ENCODE measurements around the gene NDE1. TPM values are rescaled to one million over a fixed set of nuclear protein-coding genes. Genes with fewer than 3 reads are reported as not detected.

NDE1 gene
- total RNA-seq, 1 donor from 2014 or later = 42.5 TPM

GRCh38 chr16:15757077-15757386 lies 107.0 kb downstream of the NDE1 start:
- H3K4me1 Mint-ChIP-seq (ENCODE audit: low read depth) = no peaks in the 10 kb centered on the region
- H3K27me3 Mint-ChIP-seq = peaks cover 14% of the 10 kb centered on the region
- no peak overlapping the region for H3K4me3 Mint-ChIP-seq (ENCODE audit: low read depth)
- H3K36me3 Mint-ChIP-seq (ENCODE audit: insufficient read depth) = no peaks in the 10 kb centered on the region
- no peak for DNase-seq (ENCODE audit: low spot score, unreplicated experiment)
- TF ChIP-seq CTCF (IDR thresholded peaks at IDR 0.05; ENCODE audit: unreplicated experiment) = no peak
- no peak overlapping the region for H3K27ac Mint-ChIP-seq
- no peaks in the 10 kb centered on the region for H3K9me3 Mint-ChIP-seq (ENCODE audit: low read depth)

GRCh38 chr16:15757630-15758251 lies 107.7 kb downstream of the NDE1 start:
- DNase-seq (ENCODE audit: low spot score, unreplicated experiment) = no peak
- H3K27ac Mint-ChIP-seq = no peak overlapping the region
- H3K36me3 Mint-ChIP-seq (ENCODE audit: insufficient read depth) = no peaks in the 10 kb centered on the region
- peaks cover 3% of the 10 kb centered on the region for H3K9me3 Mint-ChIP-seq (ENCODE audit: low read depth)
- peaks cover 18% of the 10 kb centered on the region for H3K27me3 Mint-ChIP-seq
- no peak overlapping the region for H3K4me3 Mint-ChIP-seq (ENCODE audit: low read depth)
- no peak for TF ChIP-seq CTCF (IDR thresholded peaks at IDR 0.05; ENCODE audit: unreplicated experiment)
- no peaks in the 10 kb centered on the region for H3K4me1 Mint-ChIP-seq (ENCODE audit: low read depth)

- no peaks in the 10 kb centered on the region for H3K4me1 Mint-ChIP-seq (ENCODE audit: low read depth)
- H3K27me3 Mint-ChIP-seq = peaks cover 20% of the 10 kb centered on the region
- H3K36me3 Mint-ChIP-seq (ENCODE audit: insufficient read depth) = no peaks in the 10 kb centered on the region
- H3K27ac Mint-ChIP-seq = no peak overlapping the region
- no peak overlapping the region for H3K4me3 Mint-ChIP-seq (ENCODE audit: low read depth)
- TF ChIP-seq CTCF (IDR thresholded peaks at IDR 0.05; ENCODE audit: unreplicated experiment) = no peak
- peaks cover 3% of the 10 kb centered on the region for H3K9me3 Mint-ChIP-seq (ENCODE audit: low read depth)
- no peak for DNase-seq (ENCODE audit: low spot score, unreplicated experiment)
These were observed 109.0 kb downstream of the NDE1 start for GRCh38 chr16:15759070-15759469.

GRCh38 chr16:15760129-15760528 lies 110.1 kb downstream of the NDE1 start:
- no peak for DNase-seq (ENCODE audit: low spot score, unreplicated experiment)
- Mint-ChIP-seq H3K4me1 (ENCODE audit: low read depth) (no peaks in the 10 kb centered on the region), H3K9me3 (ENCODE audit: low read depth) (peaks cover 3% of the 10 kb centered on the region), H3K27ac (no peak overlapping the region), H3K4me3 (ENCODE audit: low read depth) (no peak overlapping the region), H3K27me3 (peaks cover 25% of the 10 kb centered on the region), H3K36me3 (ENCODE audit: insufficient read depth) (no peaks in the 10 kb centered on the region)
- TF ChIP-seq CTCF (IDR thresholded peaks at IDR 0.05; ENCODE audit: unreplicated experiment) = no peak

GRCh38 chr16:15764112-15764511 lies 114.1 kb downstream of the NDE1 start:
- no peak for TF ChIP-seq CTCF (IDR thresholded peaks at IDR 0.05; ENCODE audit: unreplicated experiment)
- Mint-ChIP-seq H3K4me3 (ENCODE audit: low read depth) (no peak overlapping the region), H3K4me1 (ENCODE audit: low read depth) (no peaks in the 10 kb centered on the region), H3K27me3 (peaks cover 22% of the 10 kb centered on the region), H3K36me3 (ENCODE audit: insufficient read depth) (no peaks in the 10 kb centered on the region), H3K9me3 (ENCODE audit: low read depth) (peaks cover 3% of the 10 kb centered on the region), H3K27ac (no peak overlapping the region)
- no peak for DNase-seq (ENCODE audit: low spot score, unreplicated experiment)
